HG03442 (cell line): Measurements from ENCODE around the gene CYB5A.
A peak's percentile ranks its signal among the peaks of the same experiment; 100 is the strongest.
"Not testable (repeated sequence)": the region's sequence is repeated elsewhere in the genome, so short reads cannot be mapped to it uniquely, and the experiment has no call there.

Source experiments
- ATAC-seq: cut with Tn5 transposase; IDR thresholded peaks from one replicate; pipeline ENCODE4 v1.9.1; 2021; ENCODE audit warnings: mild to moderate bottlenecking, moderate library complexity; ENCODE audit not compliant: unreplicated experiment

The CYB5A gene

GRCh38 chr18:74299162-74299561 is 7.4 kb upstream of the CYB5A start:
- ATAC-seq = no peak

- no peak for ATAC-seq
These were observed 2.8 kb upstream of the CYB5A start for GRCh38 chr18:74294526-74294925.

GRCh38 chr18:74292982-74293381 is 1.2 kb upstream of the CYB5A start:
- ATAC-seq = not testable (repeated sequence)

- ATAC-seq = no peak
These were observed 737 bp upstream of the CYB5A start for GRCh38 chr18:74292541-74292858.

- ATAC-seq = peak; percentile 0
These were observed 342 bp downstream of the CYB5A start for GRCh38 chr18:74291472-74291770.

GRCh38 chr18:74290794-74291471 is 830 bp downstream of the CYB5A start:
- no peak for ATAC-seq

GRCh38 chr18:74290021-74290420 is 1.7 kb downstream of the CYB5A start:
- ATAC-seq = no peak

- no peak for ATAC-seq
These were observed 2.6 kb downstream of the CYB5A start for GRCh38 chr18:74289137-74289536.

- ATAC-seq = no peak
These were observed 3.0 kb downstream of the CYB5A start for GRCh38 chr18:74288730-74289129.

- no peak for ATAC-seq
These were observed 3.7 kb downstream of the CYB5A start for GRCh38 chr18:74288041-74288440.

- no peak for ATAC-seq
These were observed 4.9 kb downstream of the CYB5A start for GRCh38 chr18:74286856-74287255.

- no peak for ATAC-seq
These were observed 5.5 kb downstream of the CYB5A start for GRCh38 chr18:74286106-74286855.

- not testable (repeated sequence) for ATAC-seq
These were observed 6.2 kb downstream of the CYB5A start for GRCh38 chr18:74285583-74285982.

GRCh38 chr18:74284980-74285355 is 6.8 kb downstream of the CYB5A start:
- ATAC-seq = no peak

- no peak for ATAC-seq
These were observed 7.4 kb downstream of the CYB5A start for GRCh38 chr18:74284191-74284979.

GRCh38 chr18:74283646-74284045 is 8.1 kb downstream of the CYB5A start:
- ATAC-seq = no peak

GRCh38 chr18:74282755-74283554 is 8.8 kb downstream of the CYB5A start:
- no peak for ATAC-seq

- ATAC-seq = no peak
These were observed 9.6 kb downstream of the CYB5A start for GRCh38 chr18:74281980-74282754.

GRCh38 chr18:74281011-74281979 is 10.5 kb downstream of the CYB5A start:
- ATAC-seq = no peak
